HG02588 (cell line): Measurements from ENCODE around the gene ACOX3.

Experiments used
- ATAC-seq: cut with Tn5 transposase; IDR thresholded peaks from one replicate; pipeline ENCODE4 v1.9.1; 2021; ENCODE audit warnings: mild to moderate bottlenecking, moderate library complexity; ENCODE audit not compliant: unreplicated experiment

Gene ACOX3

DNA sequence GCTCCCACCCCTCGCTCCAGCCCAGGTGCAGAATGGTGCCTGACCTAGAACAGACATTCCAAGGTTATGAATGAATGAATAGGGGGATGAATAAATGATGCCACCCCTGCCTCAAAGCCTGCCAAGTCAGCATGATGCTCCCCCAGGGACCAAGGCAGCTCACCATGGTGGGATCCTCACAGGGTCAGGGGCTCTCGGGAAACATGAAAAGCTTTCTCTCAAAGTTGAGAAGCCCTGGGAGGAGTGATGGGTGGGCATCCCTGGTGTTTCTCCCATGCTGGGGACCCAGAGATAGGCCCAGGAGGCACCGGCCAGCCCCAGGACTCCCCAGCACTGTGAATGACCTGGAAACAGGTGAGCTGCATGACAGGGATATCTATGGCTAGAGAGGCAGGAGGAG, 112.1 kb downstream of the ACOX3 start:
- no peak for ATAC-seq

DNA sequence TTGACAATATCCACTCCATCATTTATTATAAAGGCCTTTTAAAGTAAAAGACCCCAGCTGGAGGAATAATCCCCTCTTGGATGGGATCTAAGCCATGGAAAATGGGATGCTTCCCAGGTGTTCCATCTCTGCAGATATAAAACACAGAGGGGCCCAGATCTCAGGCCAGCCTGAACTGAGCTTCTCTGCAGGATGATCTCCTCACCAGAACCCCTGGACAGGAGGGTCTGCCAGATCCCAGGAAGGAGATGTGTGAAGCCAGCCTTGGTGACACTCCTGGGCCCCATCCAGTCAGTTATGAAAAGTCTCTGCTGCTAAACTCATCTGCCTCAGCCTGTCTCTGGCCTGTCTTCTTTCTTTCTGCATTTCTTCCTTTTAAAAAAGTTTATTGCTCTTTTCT, 114.3 kb downstream of the ACOX3 start:
- no peak for ATAC-seq

DNA sequence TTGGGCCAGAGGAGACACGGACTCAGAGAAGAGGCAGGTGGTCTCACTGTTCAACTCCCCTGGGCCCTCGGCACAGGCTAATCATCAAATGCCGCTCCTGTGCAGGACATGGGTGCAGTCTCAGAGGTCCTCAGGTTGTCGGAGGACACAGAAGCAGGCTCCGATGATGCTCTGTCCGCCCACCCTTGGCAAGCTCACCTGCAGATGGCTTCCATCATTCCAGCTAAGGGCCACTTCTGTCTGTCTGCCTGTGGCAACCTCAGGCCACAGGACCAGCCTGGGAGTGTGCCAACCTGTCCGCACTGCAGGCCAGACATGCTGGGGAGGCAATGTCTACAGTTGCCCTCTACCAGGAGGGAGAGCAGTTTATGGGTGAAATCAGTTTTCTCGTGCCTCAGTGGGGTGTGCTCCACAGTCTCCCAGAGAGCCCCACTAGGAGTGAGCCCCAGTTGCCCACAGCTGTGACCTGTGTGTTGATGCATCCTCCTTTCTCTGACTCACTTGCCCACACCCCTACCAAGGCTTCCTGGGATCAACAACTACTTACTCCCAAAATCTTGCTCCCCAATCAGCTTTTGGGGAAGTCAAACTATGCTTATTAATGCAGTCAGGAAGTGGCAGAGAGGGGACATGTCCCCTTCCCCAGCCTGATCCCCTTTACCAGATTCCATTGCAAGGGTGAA, 115.1 kb downstream of the ACOX3 start:
- no peak for ATAC-seq

DNA sequence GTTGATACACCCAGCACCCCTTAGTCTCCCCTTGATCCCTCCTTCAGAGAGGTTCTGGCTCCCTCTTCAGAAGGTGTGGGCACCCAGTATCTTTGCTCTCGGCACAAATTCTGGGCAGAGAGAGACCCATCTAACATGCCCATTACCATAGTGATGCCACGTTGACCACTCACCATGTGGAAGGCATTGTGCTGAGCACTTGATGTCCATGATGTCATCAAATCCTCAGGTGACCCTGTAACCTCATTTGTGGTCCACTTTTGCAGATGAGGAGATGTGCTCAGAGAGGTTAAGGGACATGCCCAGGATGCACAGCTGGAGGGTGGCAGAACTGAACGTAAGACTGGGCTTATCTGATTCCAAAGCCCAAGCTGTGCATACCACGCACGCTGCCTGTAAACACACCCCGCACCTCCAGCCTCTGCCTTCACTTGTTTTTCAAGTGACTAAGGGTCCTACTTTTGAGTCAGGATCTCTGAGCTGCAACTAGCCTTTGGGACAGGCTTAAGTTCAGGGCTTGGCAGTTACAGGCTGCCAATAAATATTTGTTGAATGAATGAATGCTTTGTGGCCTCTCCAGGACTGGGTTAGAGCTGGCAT, 115.8 kb downstream of the ACOX3 start:
- no peak for ATAC-seq

DNA sequence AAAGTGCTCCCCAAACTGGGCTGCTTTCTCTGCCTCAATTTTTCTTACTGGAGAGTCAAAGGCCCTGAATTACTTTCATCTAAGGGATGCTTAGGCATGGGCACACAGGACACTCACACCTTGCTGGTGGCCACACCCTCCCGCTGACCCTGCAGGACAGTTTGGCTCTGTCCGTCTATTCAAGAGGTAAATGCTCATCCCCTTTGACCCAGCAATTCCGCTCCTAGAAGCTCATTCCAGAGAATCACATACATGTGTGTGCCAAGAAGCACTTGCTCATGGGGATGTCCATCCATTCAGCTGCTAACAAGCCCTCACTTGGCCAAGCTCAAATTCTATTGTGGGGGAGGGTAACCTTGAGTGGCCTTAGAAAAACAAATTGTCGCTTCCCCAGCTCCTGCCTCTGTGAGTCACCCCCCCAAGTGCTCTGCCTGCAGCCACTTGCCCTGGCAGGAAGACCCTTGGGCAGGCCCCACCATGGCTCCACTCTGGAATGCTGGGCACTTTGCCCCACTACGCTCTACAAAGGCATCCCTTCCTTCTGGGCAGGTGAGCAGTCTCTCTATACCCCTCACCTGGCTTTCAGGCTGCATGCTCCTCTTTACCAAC, 116.5 kb downstream of the ACOX3 start:
- no peak for ATAC-seq

DNA sequence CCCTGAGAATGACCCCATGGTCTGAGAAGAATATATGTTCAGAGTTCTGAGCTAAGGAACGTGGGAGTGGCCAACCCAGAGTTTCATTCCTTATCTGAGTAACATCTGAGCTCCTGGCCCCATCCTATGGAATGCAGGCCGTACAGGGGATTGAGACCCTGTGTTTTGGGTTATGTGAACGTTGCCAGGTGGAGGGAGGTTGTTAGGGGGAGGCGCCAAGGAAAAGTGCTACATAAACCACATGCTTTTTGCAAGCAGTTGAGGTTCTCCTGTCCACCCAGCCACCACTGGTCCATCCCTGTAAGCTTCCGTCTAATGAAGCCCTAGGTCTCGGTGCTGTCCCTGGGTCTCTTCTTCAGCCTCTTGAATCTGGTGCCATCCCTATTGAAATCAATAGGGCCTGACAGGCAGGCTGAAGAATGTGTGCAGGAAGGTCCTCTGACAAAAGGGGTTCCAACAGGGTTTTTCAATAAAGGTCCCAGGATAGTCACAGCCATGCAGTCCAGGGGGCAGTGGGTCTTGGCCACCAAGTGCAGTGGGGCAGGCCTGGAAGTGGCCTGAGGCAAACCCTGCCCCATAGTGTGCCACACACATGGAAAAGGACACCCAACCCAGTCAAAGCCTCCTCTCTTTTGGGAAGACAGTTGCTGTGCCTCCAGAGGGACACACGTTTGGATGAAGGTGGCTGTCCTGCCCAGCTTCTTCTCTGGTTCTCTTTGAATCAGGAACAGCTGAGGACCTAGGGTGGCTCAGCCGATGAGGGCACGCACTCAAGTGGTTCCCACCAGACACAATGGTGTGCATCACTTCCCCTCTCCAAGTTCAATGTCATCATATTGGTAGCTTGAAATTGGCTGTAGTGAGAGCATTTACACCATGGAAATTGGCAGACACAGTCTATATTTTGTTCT, 117.5 kb downstream of the ACOX3 start:
- no peak for ATAC-seq

DNA sequence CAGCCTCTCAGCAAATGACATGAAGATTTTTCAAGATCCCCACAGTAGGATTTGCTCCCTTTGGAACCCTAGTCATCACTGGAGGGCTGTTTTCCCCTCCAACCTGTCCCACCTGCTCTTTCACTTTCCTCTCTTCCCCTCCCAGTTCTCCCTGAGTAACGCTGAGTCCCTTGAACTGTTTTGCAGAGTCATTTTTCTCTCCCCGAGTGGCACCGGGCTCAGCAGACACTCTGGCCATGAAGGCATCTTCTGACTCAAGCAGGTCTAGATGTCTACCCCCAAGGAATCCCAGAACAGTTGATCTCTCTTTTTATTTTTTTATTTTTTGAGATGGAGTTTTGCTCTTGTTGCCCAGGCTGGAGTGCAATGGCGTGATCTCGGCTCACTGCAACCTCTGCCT, 118.8 kb downstream of the ACOX3 start:
- no peak for ATAC-seq

DNA sequence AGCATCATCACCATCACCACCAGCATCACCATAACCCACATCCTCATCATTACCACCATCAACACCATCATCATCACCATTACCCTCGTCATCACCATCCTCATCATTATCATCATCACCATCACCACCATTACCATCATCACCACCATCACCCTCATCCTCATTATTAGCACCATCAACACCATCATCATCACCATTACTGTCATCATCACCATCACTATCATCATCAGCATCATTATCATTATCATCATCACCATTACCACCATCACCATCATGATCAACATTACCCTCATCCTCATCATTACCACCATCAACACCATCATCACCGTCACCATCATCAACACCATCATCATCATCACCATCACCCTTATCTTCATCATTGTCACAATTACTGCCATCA, 119.3 kb downstream of the ACOX3 start:
- no peak for ATAC-seq

DNA sequence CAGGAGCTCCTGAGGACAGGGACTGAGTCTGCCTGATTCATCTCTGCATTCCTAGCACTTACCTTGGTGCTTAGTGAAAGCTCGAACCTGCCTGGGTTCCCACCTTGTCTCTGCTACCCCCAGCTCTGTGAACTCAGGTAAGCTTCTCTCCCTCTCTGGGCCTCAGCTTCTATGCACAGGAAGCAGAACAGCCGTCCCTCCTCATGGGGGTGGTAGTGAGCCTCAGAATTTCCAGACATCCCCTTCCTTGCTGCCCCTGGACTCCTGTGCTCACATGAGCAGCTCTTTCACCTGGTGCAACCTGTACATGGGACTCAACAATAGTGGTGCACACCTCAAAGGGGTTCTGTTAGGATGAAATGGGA, 120.2 kb downstream of the ACOX3 start:
- no peak for ATAC-seq

DNA sequence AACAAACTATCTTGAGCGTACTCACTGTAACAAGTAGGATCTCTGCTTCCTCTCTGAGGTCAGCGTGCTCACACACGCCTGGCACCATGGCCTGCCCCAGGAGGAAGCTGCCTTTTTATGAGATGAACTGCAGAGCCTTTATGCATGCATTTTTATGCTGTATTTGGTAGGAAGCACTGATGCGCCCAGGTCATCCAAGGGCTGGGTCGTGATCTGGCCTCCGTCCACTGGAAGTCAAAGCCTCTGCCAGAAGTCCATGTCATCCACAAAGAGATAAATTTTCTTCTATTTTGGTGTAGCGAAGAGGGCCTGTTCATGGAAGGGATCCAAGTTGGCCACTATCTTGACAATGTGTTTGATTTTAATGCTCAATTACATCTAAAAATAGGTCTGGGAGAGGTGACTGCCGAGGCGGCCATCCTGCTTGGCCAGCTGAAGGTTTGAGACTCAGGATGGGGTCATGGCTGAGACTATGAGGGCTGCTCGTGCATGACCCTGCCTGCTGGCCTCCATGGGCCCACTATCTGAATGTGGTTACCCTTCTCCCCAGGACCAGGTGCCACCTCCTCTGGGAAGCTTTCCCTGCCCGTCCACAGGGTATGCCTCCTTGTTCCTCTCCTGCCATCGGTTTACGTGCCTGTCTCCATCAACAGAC, 120.7 kb downstream of the ACOX3 start:
- no peak for ATAC-seq

DNA sequence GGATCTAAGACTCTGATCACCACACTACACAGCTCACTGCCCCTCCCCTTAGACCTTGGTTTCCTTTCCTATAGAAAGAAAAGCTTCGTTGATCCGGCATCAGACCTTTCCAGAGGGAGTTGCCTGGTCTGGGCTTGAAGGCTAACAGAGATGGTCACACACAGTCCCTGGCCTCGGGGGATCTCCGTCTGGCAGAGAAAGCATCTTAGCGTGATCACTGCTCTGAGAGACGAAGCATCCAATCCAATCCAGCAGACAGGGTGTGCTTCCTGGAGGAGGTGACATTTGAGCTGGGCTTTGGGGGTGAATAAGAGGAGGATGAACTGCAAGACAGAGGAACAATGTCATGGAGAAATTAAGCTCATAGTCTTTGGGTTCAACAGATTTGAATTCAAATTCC, 121.5 kb downstream of the ACOX3 start:
- ATAC-seq: no peak

DNA sequence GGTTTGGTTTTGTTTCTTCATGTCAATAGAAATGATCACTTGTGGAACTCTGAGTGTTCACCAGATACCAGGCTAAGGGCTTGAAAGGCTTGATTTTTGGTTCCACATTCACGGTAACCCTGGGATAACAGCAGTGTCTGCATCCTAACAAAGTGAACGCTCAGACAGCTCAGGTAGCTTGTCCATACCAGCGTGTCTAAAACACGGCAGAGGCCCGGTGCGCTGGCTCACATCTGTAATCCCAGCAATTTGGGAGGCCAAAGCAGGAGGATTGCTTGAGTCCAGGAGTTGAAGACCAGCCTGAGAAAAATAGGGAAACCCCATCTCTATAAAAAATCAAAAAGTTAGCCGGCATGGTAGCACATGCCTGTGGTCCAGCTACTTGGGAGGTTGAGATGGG, 122.0 kb downstream of the ACOX3 start:
- ATAC-seq: no peak

DNA sequence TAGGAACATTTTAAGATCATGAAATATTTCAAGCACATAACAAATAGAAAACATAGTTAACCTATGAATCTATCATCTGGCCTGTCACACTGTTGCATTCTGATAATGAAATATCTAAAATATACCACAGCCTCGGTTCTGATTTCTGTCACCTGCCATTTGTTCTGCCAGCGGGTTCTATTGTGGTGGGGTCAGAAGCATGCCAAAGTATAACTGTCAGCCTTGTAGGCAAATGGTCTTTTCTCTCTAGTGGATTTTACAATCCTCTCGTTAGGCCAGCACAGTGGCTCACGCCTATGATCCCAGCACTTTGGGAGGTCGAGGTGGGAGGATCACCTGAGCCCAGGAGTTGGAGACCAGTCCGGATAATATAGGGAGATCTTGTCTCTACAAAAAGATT, 123.0 kb downstream of the ACOX3 start:
- ATAC-seq: no peak

DNA sequence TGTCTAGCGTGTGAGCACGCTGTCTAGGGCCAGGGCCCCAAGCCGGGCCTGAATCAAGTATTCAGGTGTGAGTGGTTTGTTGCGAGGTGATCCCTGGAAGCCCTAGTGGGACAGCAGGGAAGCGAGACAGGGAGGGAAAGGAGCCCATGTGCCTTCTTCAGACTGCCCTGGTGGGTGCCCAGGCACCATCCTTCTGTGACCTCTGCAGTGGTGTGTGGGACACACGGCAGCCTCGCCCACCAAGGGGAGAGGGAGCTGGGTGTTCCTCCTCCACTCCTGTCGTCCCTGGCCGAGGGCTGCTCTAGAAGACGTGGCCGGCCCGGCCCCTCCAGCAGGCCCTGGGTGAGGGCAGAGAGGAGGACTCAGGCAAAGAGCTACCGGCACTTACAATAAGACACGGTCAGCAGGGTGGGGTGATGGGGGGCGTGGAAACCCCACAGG, 123.6 kb downstream of the ACOX3 start:
- ATAC-seq: no peak
